ENCODE data around the gene LRIT3. TPM values are rescaled to one million over a fixed set of nuclear protein-coding genes. Genes with fewer than 3 reads are reported as not detected.

LRIT3 gene
- total and polyA plus RNA-seq, 8 donors: 0.12 to 0.73 (median 0.44) TPM

DNA sequence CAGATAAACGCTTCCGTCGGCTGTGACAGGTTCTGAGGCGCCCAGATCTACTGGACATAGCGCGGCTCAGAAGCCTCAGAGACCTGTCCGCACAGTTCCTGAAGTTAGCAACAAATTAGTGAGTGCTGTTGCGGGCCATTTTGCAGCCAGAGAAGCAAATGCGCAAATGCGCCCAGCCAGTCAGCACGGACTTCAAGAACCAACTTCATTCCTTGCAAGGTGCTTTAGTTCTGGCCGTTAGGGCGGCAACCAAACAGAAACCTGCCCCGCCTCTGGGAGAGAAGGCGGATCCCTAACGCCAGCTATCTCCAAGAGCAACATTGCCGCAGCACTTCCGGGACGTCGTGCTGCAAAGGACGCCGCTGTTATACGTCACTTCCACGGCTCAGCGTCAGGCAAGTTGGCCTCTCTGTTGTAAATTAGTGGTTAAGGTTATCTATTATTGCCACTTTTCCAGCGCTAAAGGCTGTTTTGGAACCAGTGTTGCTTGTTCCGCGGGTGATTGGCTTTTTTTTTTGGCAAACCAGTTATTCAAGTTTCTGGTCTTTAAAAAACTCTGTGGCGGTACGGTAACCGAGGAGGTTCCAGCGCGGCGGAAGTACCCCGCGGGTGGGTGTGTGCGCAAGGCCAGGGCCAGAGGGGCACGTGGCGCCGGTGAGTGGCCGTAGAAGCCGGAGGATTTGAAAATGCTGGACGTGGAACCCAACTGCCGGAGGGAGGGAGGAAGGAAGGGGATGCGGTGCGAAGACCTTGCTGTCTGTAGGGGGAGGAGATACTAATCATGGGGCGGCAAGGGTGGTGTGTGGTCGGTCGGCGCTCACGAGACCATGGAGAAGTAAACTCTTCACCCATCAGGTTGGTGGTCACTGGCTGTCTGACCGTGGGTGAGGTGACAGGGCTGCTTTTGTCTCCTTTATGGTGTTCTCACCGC, 32.5 kb upstream of the LRIT3 start, which contains the start of gene GAR1:
GAR1 (plus strand) TSS at position 612 of the 931 bp plus-strand sequence. CDS start 403 bp downstream, outside the sequence.
- DNase-seq (peak; percentile 91 to 96 (median 94)), ATAC-seq (peak; percentile 98)
- H3K4me1 ChIP-seq: peaks cover 12% of the 10 kb centered on the region in 2 donors
- peaks cover 0 to 19% of the 10 kb centered on the region in 2 donors for H3K36me3 ChIP-seq
- no peaks in the 10 kb centered on the region for H3K27me3 ChIP-seq
- peak within 1 kb of the TSS; percentile 86 to 88 for H3K27ac ChIP-seq
- no peaks in the 10 kb centered on the region for H3K9me3 ChIP-seq
- intact Hi-C loops (cut with DNase I): no loop called here
- TF ChIP-seq, protein P1, sequence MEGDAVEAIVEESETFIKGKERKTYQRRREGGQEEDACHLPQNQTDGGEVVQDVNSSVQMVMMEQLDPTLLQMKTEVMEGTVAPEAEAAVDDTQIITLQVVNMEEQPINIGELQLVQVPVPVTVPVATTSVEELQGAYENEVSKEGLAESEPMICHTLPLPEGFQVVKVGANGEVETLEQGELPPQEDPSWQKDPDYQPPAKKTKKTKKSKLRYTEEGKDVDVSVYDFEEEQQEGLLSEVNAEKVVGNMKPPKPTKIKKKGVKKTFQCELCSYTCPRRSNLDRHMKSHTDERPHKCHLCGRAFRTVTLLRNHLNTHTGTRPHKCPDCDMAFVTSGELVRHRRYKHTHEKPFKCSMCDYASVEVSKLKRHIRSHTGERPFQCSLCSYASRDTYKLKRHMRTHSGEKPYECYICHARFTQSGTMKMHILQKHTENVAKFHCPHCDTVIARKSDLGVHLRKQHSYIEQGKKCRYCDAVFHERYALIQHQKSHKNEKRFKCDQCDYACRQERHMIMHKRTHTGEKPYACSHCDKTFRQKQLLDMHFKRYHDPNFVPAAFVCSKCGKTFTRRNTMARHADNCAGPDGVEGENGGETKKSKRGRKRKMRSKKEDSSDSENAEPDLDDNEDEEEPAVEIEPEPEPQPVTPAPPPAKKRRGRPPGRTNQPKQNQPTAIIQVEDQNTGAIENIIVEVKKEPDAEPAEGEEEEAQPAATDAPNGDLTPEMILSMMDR (IDR thresholded peaks at IDR 0.05): no peak
- peak within 1 kb of the TSS; percentile 79 to 84 for H3K4me3 ChIP-seq

DNA sequence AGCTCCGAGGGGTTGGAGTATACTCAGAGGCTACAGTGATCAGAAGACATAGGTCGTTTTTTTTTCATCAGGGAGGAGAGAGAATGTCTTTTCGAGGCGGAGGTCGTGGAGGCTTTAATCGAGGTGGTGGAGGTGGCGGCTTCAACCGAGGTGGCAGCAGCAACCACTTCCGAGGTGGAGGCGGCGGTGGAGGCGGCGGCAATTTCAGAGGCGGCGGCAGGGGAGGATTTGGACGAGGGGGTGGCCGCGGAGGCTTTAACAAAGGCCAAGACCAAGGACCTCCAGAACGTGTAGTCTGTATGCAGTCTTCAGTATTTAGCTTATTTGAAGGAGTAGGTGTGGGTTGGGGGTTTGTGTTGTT, 31.8 kb upstream of the LRIT3 start:
- TF ChIP-seq, protein P1 (IDR thresholded peaks at IDR 0.05): no peak
- Histone ChIP-seq H3K4me1 (peaks cover 12% of the 10 kb centered on the region in 2 donors), H3K4me3 (peak overlapping the region; percentile 79 to 84), H3K27ac (peak overlapping the region; percentile 86 to 88), H3K27me3 (no peaks in the 10 kb centered on the region), H3K9me3 (no peaks in the 10 kb centered on the region), H3K36me3 (peaks cover 0 to 26% of the 10 kb centered on the region in 2 donors)
- DNase-seq (peak in 1 of 4 donors; percentile 73), ATAC-seq (peak; percentile 1)
- intact Hi-C loops (cut with DNase I): no loop called here

DNA sequence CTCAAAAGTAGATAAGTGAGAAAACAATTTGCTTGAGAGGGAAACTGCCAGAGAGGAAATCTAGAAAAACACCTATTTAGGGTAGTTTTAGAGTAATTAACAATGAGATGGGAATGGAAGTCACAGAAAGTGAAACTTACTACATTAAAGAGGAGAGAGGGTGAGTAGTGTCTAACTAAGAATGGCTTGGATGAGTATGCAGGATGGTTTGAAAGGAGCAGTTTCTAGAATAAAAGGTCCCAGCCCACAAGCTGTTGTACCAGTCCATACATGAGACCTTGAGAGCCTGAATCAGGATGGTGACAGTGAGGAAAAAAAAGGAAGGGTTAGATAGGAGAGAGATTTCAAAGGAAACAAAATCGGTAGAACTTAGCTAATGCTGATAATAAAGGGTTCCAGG, 31.0 kb upstream of the LRIT3 start:
- Histone ChIP-seq H3K27ac (no peak overlapping the region), H3K27me3 (no peaks in the 10 kb centered on the region), H3K4me3 (peak overlapping the region in 1 of 2 donors; percentile 84), H3K36me3 (peaks cover 0 to 28% of the 10 kb centered on the region in 2 donors), H3K4me1 (peaks cover 12% of the 10 kb centered on the region in 2 donors), H3K9me3 (no peaks in the 10 kb centered on the region)
- DNase-seq (no peak), ATAC-seq (no peak)
- intact Hi-C loops (cut with DNase I): no loop called here
- TF ChIP-seq, protein P1 (IDR thresholded peaks at IDR 0.05): no peak

DNA sequence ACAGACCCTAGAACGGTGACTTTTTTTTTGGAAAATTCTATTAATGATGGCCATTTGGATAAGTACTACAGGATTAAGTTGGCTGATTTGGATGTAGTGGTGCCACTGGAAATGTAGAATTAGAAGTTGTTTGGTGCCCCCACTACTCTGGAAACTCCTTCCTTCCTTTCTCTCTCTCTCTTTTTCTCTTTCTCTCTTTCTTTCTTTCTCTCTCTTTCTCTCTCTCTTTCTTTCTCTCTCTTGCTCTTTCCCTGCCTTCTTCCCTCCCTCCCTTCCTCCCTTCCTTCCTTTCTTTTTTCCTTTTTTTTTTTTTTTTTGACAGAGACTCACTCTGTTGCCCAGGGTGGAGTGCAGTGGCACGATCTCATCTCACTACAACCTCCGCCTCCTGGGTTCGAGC, 29.6 kb upstream of the LRIT3 start:
- H3K9me3 ChIP-seq: no peaks in the 10 kb centered on the region
- no peak for ATAC-seq
- peaks cover 12% of the 10 kb centered on the region in 2 donors for H3K4me1 ChIP-seq
- intact Hi-C loops (cut with DNase I): no loop called here
- no peak for DNase-seq
- no peak overlapping the region for H3K27ac ChIP-seq
- H3K4me3 ChIP-seq: no peak overlapping the region
- peaks cover 0 to 39% of the 10 kb centered on the region in 2 donors for H3K36me3 ChIP-seq
- H3K27me3 ChIP-seq: no peaks in the 10 kb centered on the region
- TF ChIP-seq, protein P1 (IDR thresholded peaks at IDR 0.05): no peak

DNA sequence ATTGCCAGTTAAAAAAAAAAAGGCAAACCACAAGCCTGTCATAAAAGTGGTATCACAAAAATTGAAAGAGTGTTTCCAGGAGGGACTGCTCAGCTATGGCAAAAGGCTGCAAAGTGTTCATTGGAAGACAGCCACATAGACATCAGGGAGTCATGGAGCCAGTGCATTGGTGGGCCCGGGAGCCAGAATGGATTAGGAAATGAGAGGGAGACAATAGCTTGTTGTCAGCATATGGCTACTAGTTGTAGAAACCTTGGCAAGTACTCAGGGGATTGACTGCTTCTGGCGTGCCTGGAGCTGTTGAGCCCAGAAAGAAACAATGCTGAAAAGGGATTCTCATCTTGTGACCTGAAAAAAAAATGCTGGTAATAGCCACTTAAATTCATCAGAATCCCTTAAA, 27.3 kb upstream of the LRIT3 start:
- Histone ChIP-seq H3K36me3 (peaks cover 0 to 60% of the 10 kb centered on the region in 2 donors), H3K4me1 (peaks cover 12% of the 10 kb centered on the region in 2 donors), H3K27ac (no peak overlapping the region), H3K27me3 (no peaks in the 10 kb centered on the region), H3K4me3 (no peak overlapping the region), H3K9me3 (no peaks in the 10 kb centered on the region)
- intact Hi-C loops (cut with DNase I): no loop called here
- DNase-seq (no peak), ATAC-seq (no peak)
- TF ChIP-seq, protein P1 (IDR thresholded peaks at IDR 0.05): no peak
